ENCODE results near the gene SLFNL1. TPM values are rescaled to one million over a fixed set of nuclear protein-coding genes. Genes with fewer than 3 reads are reported as not detected.

Gene SLFNL1
- polyA plus RNA-seq, 3 donors: 0.04 to 0.11 TPM; not detected in 1

DNA sequence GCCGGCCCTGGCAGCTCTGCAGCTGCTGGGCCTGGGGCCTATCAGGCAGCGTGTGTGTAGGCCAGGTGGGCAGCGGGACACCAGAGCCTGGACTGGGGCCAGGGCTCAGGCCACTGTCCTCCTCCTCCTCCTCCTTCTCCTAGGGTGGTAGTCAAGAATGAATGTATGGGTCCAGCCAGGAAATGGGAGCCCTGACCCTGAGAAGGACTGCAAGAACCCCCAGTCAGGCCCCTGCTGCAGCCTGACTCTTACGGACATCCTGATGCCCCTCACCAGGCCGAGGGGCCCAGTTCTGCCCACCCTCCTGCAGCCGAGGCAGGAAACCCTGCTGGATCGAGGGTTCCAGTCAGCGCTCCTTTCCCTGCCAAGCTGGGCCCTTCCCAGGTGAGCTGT is 3.5 kb downstream of the SLFNL1 start:
- no peak for DNase-seq
- Histone ChIP-seq H3K4me2 (replicated peaks; ENCODE audit: extremely low read depth, low read length, poor library complexity, severe bottlenecking) (no peak overlapping the region), H3K9ac (ENCODE audit: insufficient read depth, low read length, poor library complexity, severe bottlenecking) (no peak overlapping the region), H4K20me1 (ENCODE audit: insufficient read depth, low read length) (no peaks in the 10 kb centered on the region), H3K27ac (ENCODE audit: low read depth in 1 of 2, low read length in 2 of 2) (no peak overlapping the region), H3K4me3 (replicated peaks in 1 of 3; ENCODE audit: low read depth in 2 of 3, low read length in 3 of 3) (no peak overlapping the region), H3K79me2 (ENCODE audit: insufficient read depth, low read length) (no peaks in the 10 kb centered on the region), H3K36me3 (replicated peaks in 1 of 2; ENCODE audit: control insufficient read depth in 1 of 2, insufficient read depth in 2 of 2, low read length in 2 of 2) (peaks cover 9 to 30% of the 10 kb centered on the region in 2 donors), H3K4me1 (ENCODE audit: control insufficient read depth in 1 of 2, insufficient read depth in 2 of 2, low read length in 2 of 2) (peaks cover 9 to 10% of the 10 kb centered on the region in 2 donors), H2AFZ (ENCODE audit: insufficient read depth, low read depth, low read length, poor library complexity, severe bottlenecking) (no peak overlapping the region), H3K27me3 (ENCODE audit: control insufficient read depth in 2 of 2, insufficient read depth in 2 of 2, low read length in 2 of 2) (no peaks in the 10 kb centered on the region), H3K9me3 (replicated peaks in 1 of 2; ENCODE audit: control insufficient read depth in 1 of 2, insufficient read depth in 1 of 2, low read length in 2 of 2) (no peaks in the 10 kb centered on the region)
- Mint-ChIP-seq H3K27me3 (ENCODE audit: low read depth in 3 of 3) (no peaks in the 10 kb centered on the region), H3K9me3 (no peaks in the 10 kb centered on the region), H3K4me1 (peaks cover 10% of the 10 kb centered on the region), H3K36me3 (peaks cover 30 to 52% of the 10 kb centered on the region in 2 donors), H3K4me3 (no peak overlapping the region), H3K27ac (peak overlapping the region in 1 of 7 donors; percentile 41)
- 100% methylated on average over 5 of the region's 8 CpGs for WGBS (ENCODE audit: insufficient coverage)
- intact Hi-C loops (cut with micrococcal nuclease): no loop called here
- no peak for TF ChIP-seq CTCF (IDR thresholded peaks at IDR 0.05)

GRCh38 chr1:41017141-41018017 is 4.1 kb downstream of the SLFNL1 start:
- Histone ChIP-seq H3K4me1 (ENCODE audit: control insufficient read depth in 1 of 2, insufficient read depth in 2 of 2, low read length in 2 of 2) (peaks cover 9 to 10% of the 10 kb centered on the region in 2 donors), H3K9ac (ENCODE audit: insufficient read depth, low read length, poor library complexity, severe bottlenecking) (no peak overlapping the region), H4K20me1 (ENCODE audit: insufficient read depth, low read length) (no peaks in the 10 kb centered on the region), H3K27me3 (ENCODE audit: control insufficient read depth in 2 of 2, insufficient read depth in 2 of 2, low read length in 2 of 2) (no peaks in the 10 kb centered on the region), H3K4me3 (replicated peaks in 1 of 3; ENCODE audit: low read depth in 2 of 3, low read length in 3 of 3) (no peak overlapping the region), H3K27ac (ENCODE audit: low read depth in 1 of 2, low read length in 2 of 2) (no peak overlapping the region), H3K9me3 (replicated peaks in 1 of 2; ENCODE audit: control insufficient read depth in 1 of 2, insufficient read depth in 1 of 2, low read length in 2 of 2) (no peaks in the 10 kb centered on the region), H3K4me2 (replicated peaks; ENCODE audit: extremely low read depth, low read length, poor library complexity, severe bottlenecking) (no peak overlapping the region), H3K79me2 (ENCODE audit: insufficient read depth, low read length) (no peaks in the 10 kb centered on the region), H3K36me3 (replicated peaks in 1 of 2; ENCODE audit: control insufficient read depth in 1 of 2, insufficient read depth in 2 of 2, low read length in 2 of 2) (peaks cover 10 to 35% of the 10 kb centered on the region in 2 donors), H2AFZ (ENCODE audit: insufficient read depth, low read depth, low read length, poor library complexity, severe bottlenecking) (no peak overlapping the region)
- no peak for DNase-seq
- H3K36me3 Mint-ChIP-seq: peaks cover 34 to 49% of the 10 kb centered on the region in 2 donors
- 98% methylated on average over 38 of the region's 44 CpGs for WGBS (ENCODE audit: insufficient coverage)
- H3K4me3 Mint-ChIP-seq: no peak overlapping the region
- H3K4me1 Mint-ChIP-seq: peaks cover 10% of the 10 kb centered on the region
- no peaks in the 10 kb centered on the region for H3K27me3 Mint-ChIP-seq (ENCODE audit: low read depth in 3 of 3)
- no peaks in the 10 kb centered on the region for H3K9me3 Mint-ChIP-seq
- H3K27ac Mint-ChIP-seq: no peak overlapping the region
- TF ChIP-seq CTCF (IDR thresholded peaks at IDR 0.05): no peak
- intact Hi-C loops (cut with micrococcal nuclease): no loop called here

All from CD14-positive monocyte (primary cell).